B cell (primary cell): ENCODE measurements around the gene ZNF136. TPM values are rescaled to one million over a fixed set of nuclear protein-coding genes. Genes with fewer than 3 reads are reported as not detected.

Experiments used
- ATAC-seq: fragments of 200-7000 bp; cut with Tn5 transposase; one replicate; pipeline ENCODE4 v1.10.0; 2021; ENCODE audit warnings: low read depth, mild to moderate bottlenecking, moderate number of reproducible peaks, moderate library complexity
- CTCF ChIA-PET: fragments of 350-600 bp; sonication (Branson Sonifier 250); formaldehyde crosslinking; loops from one replicate; lab custom pipeline; 2021; ENCODE audit warnings: antibody characterized with exemption, inconsistent platforms; lab: Charles Lee
- POLR2A ChIA-PET: fragments of 350-600 bp; sonication (Branson Sonifier 250); formaldehyde crosslinking; loops from one replicate; lab custom pipeline; 2021; ENCODE audit warnings: antibody characterized with exemption; lab: Charles Lee
- DNase-seq: peaks from one replicate; pipeline ENCODE4 v3.0.0; 2013
- H2AFZ ChIP-seq: 2 replicates; pipeline ENCODE4 v1.6.1; 2012; ENCODE audit warnings: mild to moderate bottlenecking, low read depth, low read length; ENCODE audit not compliant: insufficient read depth, poor library complexity, severe bottlenecking
- H3K27ac ChIP-seq, 2 donors: 1 replicate in 1 of 2; 2 replicates in 1 of 2; pipeline ENCODE4 v1.5.1; 2012 to 2013; ENCODE audit warnings: low read length in 2 of 2, mild to moderate bottlenecking in 2 of 2, moderate library complexity in 1 of 2
- H3K27me3 ChIP-seq, 4 experiments: fragments of 200-600 bp in 1 of 4; sonication (generic) in 1 of 4; replicated peaks in 1 of 4; 1 replicate in 2 of 4; 2 replicates in 2 of 4; pipeline versions ENCODE4 v1.6.1 to v1.7.0; 2013 to 2016; ENCODE audit warnings: low read length in 3 of 4, mild to moderate bottlenecking in 2 of 4, mixed read lengths in 1 of 4, moderate library complexity in 1 of 4; ENCODE audit not compliant: insufficient read depth in 4 of 4, control insufficient read depth in 3 of 4; ENCODE audit errors: control extremely low read depth in 1 of 4
- H3K36me3 ChIP-seq, 2 experiments: replicated peaks in 1 of 2; 1 replicate in 1 of 2; 2 replicates in 1 of 2; pipeline versions ENCODE4 v1.6.1 to v1.7.1; 2013; ENCODE audit warnings: low read length in 1 of 2; ENCODE audit not compliant: insufficient read depth in 2 of 2, control insufficient read depth in 1 of 2; ENCODE audit errors: control extremely low read depth in 1 of 2, extremely low read depth in 1 of 2
- H3K4me1 ChIP-seq, 2 donors: fragments of 200-600 bp in 1 of 2; sonication (generic) in 1 of 2; 1 replicate in 1 of 2; 2 replicates in 1 of 2; pipeline versions ENCODE4 v1.5.1 to v1.6.1; 2013 to 2017; ENCODE audit warnings: low read length in 2 of 2; ENCODE audit not compliant: control insufficient read depth in 2 of 2, insufficient read depth in 2 of 2
- H3K4me2 ChIP-seq: replicated peaks from 2 replicates; pipeline ENCODE3; 2012; ENCODE audit warnings: mild to moderate bottlenecking, low read depth, low read length; ENCODE audit not compliant: poor library complexity, severe bottlenecking
- H3K4me3 ChIP-seq, 5 experiments: fragments of 200-600 bp in 1 of 5; sonication (generic) in 1 of 5; 1 replicate in 3 of 5; 2 replicates in 2 of 5; pipeline versions ENCODE4 v1.5.1 to v1.7.0; 2011 to 2016; ENCODE audit warnings: low read length in 4 of 5, mild to moderate bottlenecking in 4 of 5, low read depth in 2 of 5, control low read depth in 1 of 5, moderate library complexity in 1 of 5; ENCODE audit not compliant: insufficient read depth in 1 of 5; ENCODE audit errors: control extremely low read depth in 1 of 5, extremely low read depth in 1 of 5
- H3K79me2 ChIP-seq: fragments of 200-600 bp; sonication (generic); one replicate; pipeline ENCODE4 v1.6.0; 2016; ENCODE audit warnings: low read length; ENCODE audit not compliant: control insufficient read depth, insufficient read depth
- H3K9ac ChIP-seq: fragments of 200-600 bp; sonication (generic); 2 replicates; pipeline ENCODE4 v1.6.1; 2017; ENCODE audit warnings: mild to moderate bottlenecking, low read length, moderate library complexity
- H3K9me3 ChIP-seq, 3 donors: one replicate each; pipeline versions ENCODE4 v1.6.1 to v1.7.1; 2013; ENCODE audit warnings: low read length in 2 of 3; ENCODE audit not compliant: control insufficient read depth in 2 of 3, insufficient read depth in 1 of 3; ENCODE audit errors: control extremely low read depth in 1 of 3
- H4K20me1 ChIP-seq: 2 replicates; pipeline ENCODE4 v1.6.0; 2012; ENCODE audit warnings: mild to moderate bottlenecking, low read length; ENCODE audit not compliant: insufficient read depth, control insufficient read depth, poor library complexity, severe bottlenecking
- H3K27ac Mint-ChIP-seq: one replicate; pipeline ENCODE4 v1.8.0; 2021; ENCODE audit warnings: mixed read lengths
- H3K27me3 Mint-ChIP-seq: one replicate; pipeline ENCODE4 v1.8.0; 2021; ENCODE audit warnings: mixed read lengths
- H3K4me1 Mint-ChIP-seq: one replicate; pipeline ENCODE4 v1.8.0; 2021; ENCODE audit warnings: mixed read lengths
- H3K4me3 Mint-ChIP-seq: one replicate; pipeline ENCODE4 v1.8.0; 2021; ENCODE audit warnings: mixed read lengths
- H3K9me3 Mint-ChIP-seq: one replicate; pipeline ENCODE4 v1.8.0; 2022; ENCODE audit warnings: mixed read lengths; ENCODE audit not compliant: insufficient read depth
- CTCF ChIP-seq: fragments of 200-600 bp; IDR thresholded peaks from one replicate; pipeline ENCODE4 v1.8.0; 2022; ENCODE audit warnings: antibody characterized with exemption, mild to moderate bottlenecking
- EZH2 ChIP-seq: IDR thresholded peaks from 2 replicates; pipeline ENCODE4 v1.6.1; 2012; ENCODE audit warnings: borderline replicate concordance, low read depth, mild to moderate bottlenecking, moderate library complexity, low read length; ENCODE audit not compliant: insufficient read depth, poor library complexity, severe bottlenecking
- WGBS: methylation state at CpG from one replicate; pipeline ENCODE4 v1.1.5; 2013; ENCODE audit warnings: missing lambda C conversion rate; ENCODE audit not compliant: insufficient coverage; 5-methylcytosine and 5-hydroxymethylcytosine counted together
- intact Hi-C: fragments of 100-400 bp; cut with micrococcal nuclease; formaldehyde crosslinking; loops from one replicate; pipeline ENCODE4 v1.10.0; 2022
- polyA plus RNA-seq: library from polyadenylated mRNA; depleted of rRNA; stranded (reverse); fragments of >200 nt; gene quantifications from 2 replicates; pipeline ENCODE4 v1.2.3, GENCODE V29; 2012
- total RNA-seq, 2 donors: library from RNA; stranded (reverse); fragments of 120-200 nt in 1 of 2; gene quantifications; 1 replicate in 1 of 2; 2 replicates in 1 of 2; pipeline versions ENCODE4 v1.2.3 to v1.2.4, GENCODE V29; 2013 to 2022

Gene ZNF136
- total and polyA plus RNA-seq, 2 donors (not counting 1 experiment from before 2014, with no cell fraction given), result 7.5 to 30.8 TPM

GRCh38 chr19:12208221-12208620 is 45.3 kb downstream of the ZNF136 start:
- Histone ChIP-seq H3K36me3 (no peaks in the 10 kb centered on the region), H3K79me2 (peaks cover 11% of the 10 kb centered on the region), H2AFZ (no peak overlapping the region), H3K4me3 (no peak overlapping the region), H4K20me1 (no peaks in the 10 kb centered on the region), H3K4me1 (peaks cover 0 to 3% of the 10 kb centered on the region in 2 donors), H3K27ac (no peak overlapping the region), H3K4me2 (no peak overlapping the region), H3K9ac (no peak overlapping the region), H3K9me3 (peaks cover 26 to 44% (median 39%) of the 10 kb centered on the region in 3 donors), H3K27me3 (no peaks in the 10 kb centered on the region)
- TF ChIP-seq EZH2 (no peak), CTCF (no peak)
- POLR2A ChIA-PET, result no interaction called here
- Mint-ChIP-seq H3K4me1 (peaks cover 7% of the 10 kb centered on the region), H3K9me3 (peaks cover 21% of the 10 kb centered on the region), H3K27me3 (no peaks in the 10 kb centered on the region), H3K27ac (no peak overlapping the region), H3K4me3 (no peak overlapping the region)
- CTCF ChIA-PET, result no interaction called here
- ATAC-seq, result no peak
- WGBS, result no CpG with 5 or more reads among the region's 2 CpGs
- no peak for DNase-seq
- intact Hi-C loops, result no loop called here

- Histone ChIP-seq H3K4me1 (no peaks in the 10 kb centered on the region), H4K20me1 (no peaks in the 10 kb centered on the region), H3K27ac (no peak overlapping the region), H2AFZ (no peak overlapping the region), H3K79me2 (peaks cover 13% of the 10 kb centered on the region), H3K27me3 (no peaks in the 10 kb centered on the region), H3K4me2 (no peak overlapping the region), H3K36me3 (no peaks in the 10 kb centered on the region), H3K4me3 (no peak overlapping the region), H3K9me3 (peaks cover 7 to 41% (median 25%) of the 10 kb centered on the region in 3 donors), H3K9ac (no peak overlapping the region)
- Mint-ChIP-seq H3K4me3 (no peak overlapping the region), H3K27me3 (no peaks in the 10 kb centered on the region), H3K4me1 (no peaks in the 10 kb centered on the region), H3K9me3 (peaks cover 11% of the 10 kb centered on the region), H3K27ac (no peak overlapping the region)
- ChIA-PET POLR2A (no interaction called here), CTCF (no interaction called here)
- intact Hi-C loops, result no loop called here
- no peak for TF ChIP-seq CTCF
- no peak for TF ChIP-seq EZH2
- no peak for DNase-seq
- ATAC-seq, result no peak
These were observed 54.4 kb downstream of the ZNF136 start for GRCh38 chr19:12217332-12217731.
